Measurements from ENCODE around the gene CDHR2.

GRCh38 chr5:176621661-176622079, 72.5 kb downstream of the CDHR2 start:
- TF ChIP-seq POLR2A (IDR thresholded peaks at IDR 0.05) (no peak), CTCF (IDR thresholded peaks at IDR 0.05) (no peak)

Measured in tibial nerve (tissue), 3 donors.